Caki2 (cell line): Measurements from ENCODE around the gene TP53. TPM values are rescaled to one million over a fixed set of nuclear protein-coding genes. Genes with fewer than 3 reads are reported as not detected.

Experiments used
- DNase-seq: peaks from one replicate; pipeline ENCODE4 v3.0.0-alpha.2; 2015; ENCODE audit warnings: low read depth
- in situ Hi-C: cut with HindIII; loops from 2 replicates; pipeline ENCODE4 v1.10.0; 2016; ENCODE audit warnings: low sequenced_read_pairs, low pct_unique_long_range_greater_than_20kb, mixed read lengths
- total RNA-seq: library from RNA; depleted of rRNA; stranded (reverse); fragments of >200 nt; shearing (Covaris generic); gene quantifications from 2 replicates; pipeline ENCODE4 v1.2.3, GENCODE V29; 2014; ENCODE audit warnings: low replicate concordance

TP53 gene
- total RNA-seq, 1 experiment from 2014 or later, result 27.3 TPM

GRCh38 chr17:7685533-7686221 lies 1.6 kb downstream of the TP53 start:
- in situ Hi-C loops, result no loop called here
- DNase-seq, result peak; percentile 91

- DNase-seq, result no peak
- in situ Hi-C loops, result no loop called here
Measured at GRCh38 chr17:7684851-7685532, 2.3 kb downstream of the TP53 start.

GRCh38 chr17:7677388-7678067 lies 9.8 kb downstream of the TP53 start:
- DNase-seq, result no peak
- in situ Hi-C loops, result no loop called here

DNA sequence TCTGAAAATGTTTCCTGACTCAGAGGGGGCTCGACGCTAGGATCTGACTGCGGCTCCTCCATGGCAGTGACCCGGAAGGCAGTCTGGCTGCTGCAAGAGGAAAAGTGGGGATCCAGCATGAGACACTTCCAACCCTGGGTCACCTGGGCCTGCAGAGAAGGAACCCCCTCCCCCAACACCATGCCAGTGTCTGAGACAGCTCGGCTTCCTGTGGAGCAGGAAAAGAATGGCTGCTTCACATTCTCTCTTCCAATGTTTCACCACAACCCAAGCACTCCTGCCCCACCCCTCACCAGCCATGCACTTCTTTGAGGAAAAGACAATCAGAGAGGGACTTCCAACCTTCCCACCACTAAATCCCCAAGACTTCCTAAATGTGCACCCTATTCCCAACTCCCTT lies 10.8 kb downstream of the TP53 start:
- in situ Hi-C loops, result no loop called here
- DNase-seq, result no peak

- in situ Hi-C loops, result no loop called here
Measured at GRCh38 chr17:7674934-7675333, 12.4 kb downstream of the TP53 start.

DNA sequence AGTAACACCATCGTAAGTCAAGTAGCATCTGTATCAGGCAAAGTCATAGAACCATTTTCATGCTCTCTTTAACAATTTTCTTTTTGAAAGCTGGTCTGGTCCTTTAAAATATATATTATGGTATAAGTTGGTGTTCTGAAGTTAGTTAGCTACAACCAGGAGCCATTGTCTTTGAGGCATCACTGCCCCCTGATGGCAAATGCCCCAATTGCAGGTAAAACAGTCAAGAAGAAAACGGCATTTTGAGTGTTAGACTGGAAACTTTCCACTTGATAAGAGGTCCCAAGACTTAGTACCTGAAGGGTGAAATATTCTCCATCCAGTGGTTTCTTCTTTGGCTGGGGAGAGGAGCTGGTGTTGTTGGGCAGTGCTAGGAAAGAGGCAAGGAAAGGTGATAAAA lies 14.1 kb downstream of the TP53 start:
- no peak for DNase-seq
- in situ Hi-C loops, result no loop called here

More at GRCh38 chr17:7674934-7675333, 12.4 kb downstream of the TP53 start:
- DNase-seq, result no peak

DNA sequence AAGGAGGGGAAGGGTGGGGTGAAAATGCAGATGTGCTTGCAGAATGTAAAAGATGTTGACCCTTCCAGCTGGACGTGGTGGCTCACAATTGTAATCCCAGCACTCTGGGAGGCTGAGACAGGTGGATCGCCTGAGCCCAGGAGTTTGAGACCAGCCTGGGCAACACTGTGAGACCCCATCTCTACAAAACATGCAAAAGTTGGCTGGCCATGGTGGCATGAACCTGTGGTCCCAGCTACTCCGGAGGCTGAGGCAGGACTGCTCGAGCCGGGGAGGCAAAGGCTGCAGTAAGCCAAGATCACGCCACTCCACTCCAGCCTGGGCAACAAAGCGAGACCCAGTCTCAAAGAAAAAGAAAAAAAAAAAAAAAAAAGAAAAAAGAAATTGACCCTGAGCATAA lies 18.8 kb downstream of the TP53 start:
- in situ Hi-C loops, result no loop called here
- no peak for DNase-seq

- in situ Hi-C loops, result no loop called here
- no peak for DNase-seq
Measured at GRCh38 chr17:7667656-7668406, 19.5 kb downstream of the TP53 start.

DNA sequence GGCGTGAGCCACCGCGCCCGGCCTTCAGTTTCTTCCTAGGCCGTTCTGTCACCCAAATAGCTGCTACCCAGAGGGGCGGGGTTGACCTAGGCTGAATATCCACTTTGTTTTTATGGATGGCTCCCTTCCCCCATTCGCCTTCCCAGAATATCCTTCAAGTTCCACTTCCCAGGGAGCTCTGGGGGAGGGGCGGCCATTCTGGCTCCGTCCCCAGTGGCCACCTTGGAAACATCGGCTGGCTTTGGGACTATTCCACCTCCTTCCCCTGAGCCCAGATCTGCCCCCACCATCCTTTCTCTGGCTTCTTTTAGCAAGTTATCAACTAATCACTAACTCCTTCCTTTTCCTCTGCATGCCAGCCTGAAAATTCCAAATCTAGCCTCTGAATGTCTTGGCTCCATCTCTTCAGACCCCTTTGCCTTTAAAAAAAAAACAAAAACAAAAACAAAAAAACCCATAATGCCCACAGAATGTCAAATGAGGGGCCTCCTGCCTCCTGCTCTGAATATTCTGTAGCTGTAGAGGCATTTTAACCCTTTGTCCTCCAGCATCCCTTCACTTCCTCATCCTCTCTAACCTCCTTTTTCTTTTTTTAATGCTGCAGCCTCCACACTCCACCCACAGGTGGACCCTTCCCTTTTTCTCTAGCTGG lies 30.2 kb downstream of the TP53 start:
- in situ Hi-C loops, result no loop called here
- no peak for DNase-seq

DNA sequence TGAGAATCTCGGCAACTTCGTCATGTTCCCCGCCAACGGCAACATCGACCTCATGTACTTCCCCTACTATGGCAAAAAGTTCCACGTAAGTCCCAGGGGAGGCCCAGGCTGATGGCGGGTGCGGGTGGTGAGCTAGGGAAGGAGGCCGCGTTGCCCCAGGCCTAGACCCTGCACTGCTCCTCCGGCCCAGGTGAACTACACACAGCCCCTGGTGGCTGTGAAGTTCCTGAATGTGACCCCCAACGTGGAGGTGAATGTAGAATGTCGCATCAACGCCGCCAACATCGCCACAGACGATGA lies 31.8 kb downstream of the TP53 start:
- no peak for DNase-seq
- in situ Hi-C loops, result no loop called here

GRCh38 chr17:7654832-7655540 lies 32.3 kb downstream of the TP53 start:
- no peak for DNase-seq
- in situ Hi-C loops, result no loop called here

DNA sequence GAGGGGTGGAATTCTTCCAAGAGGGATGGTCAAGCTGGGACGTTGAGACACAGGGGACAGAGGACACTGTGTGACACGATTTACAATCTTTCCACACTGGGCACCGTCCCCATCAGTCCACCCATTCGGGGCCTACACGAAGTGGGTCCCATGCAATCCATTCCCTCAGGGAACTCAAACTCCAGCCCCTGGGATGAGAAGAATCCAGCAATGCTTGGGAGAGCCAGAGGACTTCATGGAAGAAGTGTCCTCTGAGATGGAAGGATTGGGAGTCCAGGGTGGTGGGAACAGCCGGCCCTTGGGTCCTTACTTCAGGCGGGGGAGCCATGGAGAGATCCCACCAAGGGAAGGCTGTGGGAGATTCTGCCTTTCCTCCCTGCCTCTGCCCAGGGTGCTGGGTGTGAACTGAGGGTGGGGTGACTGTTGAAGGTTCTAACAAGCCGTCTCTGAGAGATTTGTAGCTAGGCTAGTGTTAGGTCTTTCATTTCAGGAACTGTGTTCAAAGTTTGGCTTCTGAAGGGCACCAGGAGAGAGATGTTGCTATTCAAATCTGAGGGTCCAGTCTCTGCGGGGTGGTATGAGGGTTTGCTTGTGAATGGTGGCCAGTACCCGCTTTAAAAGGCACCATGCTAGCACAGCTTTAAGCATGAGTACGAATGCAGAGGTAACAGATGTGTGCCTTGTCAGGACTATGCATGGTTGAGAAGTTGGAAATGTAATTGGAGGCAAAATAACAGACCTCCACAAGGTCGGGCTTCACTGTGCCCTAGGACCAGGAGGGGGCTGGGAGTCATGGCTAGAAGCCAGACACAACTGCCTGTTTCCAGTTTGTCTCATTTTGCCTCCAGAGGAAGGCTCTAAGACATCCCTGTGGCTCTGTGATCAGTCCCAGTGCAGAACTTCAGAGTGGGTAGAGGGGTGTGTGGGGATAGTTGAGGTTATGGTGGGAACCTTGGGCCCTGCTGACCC lies 34.6 kb downstream of the TP53 start:
- in situ Hi-C loops, result no loop called here
- no peak for DNase-seq

- in situ Hi-C loops, result no loop called here
- no peak for DNase-seq
Measured at GRCh38 chr17:7651665-7652387, 35.5 kb downstream of the TP53 start.

GRCh38 chr17:7651097-7651664 lies 36.1 kb downstream of the TP53 start:
- no peak for DNase-seq
- in situ Hi-C loops, result no loop called here

DNA sequence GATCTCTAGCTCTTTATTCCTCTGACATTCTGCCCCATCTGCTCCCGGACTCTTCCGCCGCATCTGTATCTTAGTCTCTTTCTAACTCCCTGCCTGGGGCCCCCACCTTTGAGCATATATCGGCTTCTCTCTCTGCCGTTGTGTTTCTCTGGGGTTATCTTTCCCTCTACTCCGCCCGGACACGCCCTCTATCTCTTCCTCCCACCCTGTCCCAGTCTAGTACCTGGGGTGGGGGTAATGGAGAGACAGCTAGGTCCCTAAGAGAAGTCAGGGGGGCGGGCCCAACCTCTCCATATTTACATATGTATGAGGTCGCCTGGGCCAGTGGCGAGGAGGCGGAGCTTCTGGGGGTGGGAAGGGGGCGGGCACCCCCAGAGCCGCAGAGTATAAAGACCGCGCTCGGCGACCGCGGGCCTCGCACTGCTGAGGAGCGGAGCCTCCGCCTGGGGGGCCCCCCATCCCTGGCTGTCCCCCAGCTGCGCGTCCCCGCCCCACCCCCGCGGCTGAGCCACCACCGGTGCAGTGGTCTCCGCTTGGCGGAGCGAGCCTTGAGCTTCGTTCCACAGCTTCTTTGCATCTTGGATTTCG lies 36.7 kb downstream of the TP53 start, which contains the start of gene ATP1B2:
Gene ATP1B2, plus strand, starts transcription at position 418 of the 588 bp plus-strand sequence. CDS start 593 bp downstream, outside the sequence.
- no peak for DNase-seq
- in situ Hi-C loops, result no loop called here

- in situ Hi-C loops, result no loop called here
Measured at GRCh38 chr17:7647018-7647417, 40.3 kb downstream of the TP53 start.

More at GRCh38 chr17:7647018-7647417, 40.3 kb downstream of the TP53 start:
- no peak for DNase-seq
